SK-N-MC (cell line): ENCODE data around the gene STRIP2.
"Not testable (repeated sequence)": the region's sequence is repeated elsewhere in the genome, so short reads cannot be mapped to it uniquely, and the experiment has no call there.

Source experiments
- DNase-seq: peaks from one replicate; pipeline ENCODE4 v3.0.0-alpha.2; 2011; ENCODE audit warnings: low read depth, low spot score
- H3K27ac ChIP-seq: fragments of 200-600 bp; sonication (generic); 2 replicates; pipeline ENCODE4 v1.5.1; 2016; ENCODE audit warnings: mixed run types
- H3K36me3 ChIP-seq: fragments of 200-600 bp; sonication (generic); 2 replicates; pipeline ENCODE4 v1.6.1; 2017; ENCODE audit warnings: antibody characterized with exemption, low read length, mixed read lengths; ENCODE audit not compliant: insufficient read depth
- H3K4me3 ChIP-seq: fragments of 200-600 bp; sonication (generic); 2 replicates; pipeline ENCODE4 v1.5.1; 2016
- H3K9ac ChIP-seq: fragments of 200-600 bp; sonication (generic); 2 replicates; pipeline ENCODE4 v1.8.0; 2017; ENCODE audit warnings: mixed run types, mixed read lengths; ENCODE audit not compliant: insufficient read length
- H3K9me3 ChIP-seq: fragments of 200-600 bp; sonication (generic); 2 replicates; pipeline ENCODE4 v1.6.1; 2017; ENCODE audit warnings: low read depth, mild to moderate bottlenecking, antibody characterized with exemption, low read length, moderate library complexity, mixed read lengths
- EZH2 ChIP-seq: fragments of 200-600 bp; sonication (generic); IDR thresholded peaks from one replicate; pipeline ENCODE4 v1.6.1; 2017; ENCODE audit warnings: antibody characterized with exemption
- FOXP2 ChIP-seq: optimal IDR thresholded peaks from 2 replicates; pipeline ENCODE3; 2011; ENCODE audit warnings: mild to moderate bottlenecking, moderate library complexity; ENCODE audit not compliant: insufficient read depth; ENCODE audit errors: extremely low read length, control extremely low read depth
- POLR2AphosphoS5 ChIP-seq: IDR thresholded peaks from 2 replicates; pipeline ENCODE4 v1.6.1; 2012; ENCODE audit warnings: mild to moderate bottlenecking, low read depth, low read length, borderline replicate concordance

The STRIP2 gene

GRCh38 chr7:129434675-129435318, 565 bp downstream of the STRIP2 start:
- Histone ChIP-seq H3K9me3 (no peaks in the 10 kb centered on the region), H3K27ac (no peak overlapping the region), H3K4me3 (peak overlapping the region; percentile 79), H3K36me3 (no peaks in the 10 kb centered on the region), H3K9ac (peak overlapping the region; percentile 72)
- TF ChIP-seq FOXP2 = no peak
- no peak for DNase-seq

DNA sequence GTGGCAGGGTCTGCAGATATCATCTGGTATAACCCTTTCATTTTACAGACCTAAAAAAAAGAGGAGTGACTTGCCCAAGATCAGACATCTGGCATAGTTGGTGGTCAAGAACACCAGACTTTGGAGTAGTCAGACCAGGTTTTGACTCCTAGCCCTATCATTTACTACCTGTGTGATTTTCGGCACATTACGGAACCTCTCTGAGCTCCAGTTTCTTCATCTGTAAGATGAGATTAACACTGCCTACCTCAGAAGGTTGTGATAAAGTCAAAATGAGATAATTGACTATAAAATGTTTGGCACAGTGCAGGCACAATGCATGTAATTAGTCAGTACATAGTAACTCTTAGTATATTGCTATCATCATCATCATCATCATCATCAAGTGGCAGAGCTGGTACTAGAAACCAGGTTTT, 1.2 kb downstream of the STRIP2 start:
- Histone ChIP-seq H3K36me3 (no peaks in the 10 kb centered on the region), H3K4me3 (no peak overlapping the region), H3K27ac (no peak overlapping the region), H3K9me3 (no peaks in the 10 kb centered on the region), H3K9ac (no peak overlapping the region)
- TF ChIP-seq EZH2 (no peak), FOXP2 (no peak), POLR2AphosphoS5 (no peak)
- DNase-seq = no peak

- no peaks in the 10 kb centered on the region for H3K9me3 ChIP-seq
- no peak for DNase-seq
- no peak overlapping the region for H3K9ac ChIP-seq
- H3K27ac ChIP-seq = no peak overlapping the region
- TF ChIP-seq FOXP2 (no peak), POLR2AphosphoS5 (no peak), EZH2 (no peak)
- H3K36me3 ChIP-seq = no peaks in the 10 kb centered on the region
- H3K4me3 ChIP-seq = no peak overlapping the region
Measured at GRCh38 chr7:129436335-129436923, 2.2 kb downstream of the STRIP2 start.

GRCh38 chr7:129437190-129437589, 3.0 kb downstream of the STRIP2 start:
- TF ChIP-seq FOXP2 = no peak
- TF ChIP-seq POLR2AphosphoS5 = no peak
- no peak for TF ChIP-seq EZH2
- Histone ChIP-seq H3K36me3 (no peaks in the 10 kb centered on the region), H3K9ac (no peak overlapping the region), H3K27ac (no peak overlapping the region), H3K4me3 (no peak overlapping the region), H3K9me3 (no peaks in the 10 kb centered on the region)
- DNase-seq = no peak

DNA sequence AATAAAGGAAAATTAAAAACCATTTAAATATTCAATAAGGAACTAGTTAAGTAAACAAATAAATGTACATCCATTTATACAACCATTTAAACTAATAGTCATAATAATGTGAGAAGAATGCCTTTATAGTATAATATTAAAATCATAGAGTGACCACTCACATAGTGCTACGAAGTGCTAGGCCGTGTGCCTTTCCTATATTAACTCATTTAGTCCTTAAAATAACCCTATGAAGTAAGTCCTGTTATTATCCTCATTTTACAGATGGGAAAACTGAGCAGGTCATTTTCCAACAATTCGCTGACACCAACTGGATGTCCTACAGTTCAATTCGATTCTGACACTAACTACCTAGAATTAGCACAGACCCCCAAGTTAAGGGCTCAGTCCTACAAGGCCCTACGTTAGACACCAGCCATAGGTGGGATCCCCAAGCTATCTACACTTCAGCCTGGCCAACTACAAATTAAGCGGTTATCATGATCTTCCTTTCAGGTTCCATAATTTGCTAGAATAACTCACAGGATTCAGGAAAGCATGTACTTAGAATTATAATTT, 4.1 kb downstream of the STRIP2 start:
- TF ChIP-seq EZH2 (no peak), FOXP2 (no peak), POLR2AphosphoS5 (no peak)
- H3K27ac ChIP-seq = no peak overlapping the region
- H3K36me3 ChIP-seq = no peaks in the 10 kb centered on the region
- no peak for DNase-seq
- H3K9me3 ChIP-seq = no peaks in the 10 kb centered on the region
- H3K9ac ChIP-seq = no peak overlapping the region
- no peak overlapping the region for H3K4me3 ChIP-seq

DNA sequence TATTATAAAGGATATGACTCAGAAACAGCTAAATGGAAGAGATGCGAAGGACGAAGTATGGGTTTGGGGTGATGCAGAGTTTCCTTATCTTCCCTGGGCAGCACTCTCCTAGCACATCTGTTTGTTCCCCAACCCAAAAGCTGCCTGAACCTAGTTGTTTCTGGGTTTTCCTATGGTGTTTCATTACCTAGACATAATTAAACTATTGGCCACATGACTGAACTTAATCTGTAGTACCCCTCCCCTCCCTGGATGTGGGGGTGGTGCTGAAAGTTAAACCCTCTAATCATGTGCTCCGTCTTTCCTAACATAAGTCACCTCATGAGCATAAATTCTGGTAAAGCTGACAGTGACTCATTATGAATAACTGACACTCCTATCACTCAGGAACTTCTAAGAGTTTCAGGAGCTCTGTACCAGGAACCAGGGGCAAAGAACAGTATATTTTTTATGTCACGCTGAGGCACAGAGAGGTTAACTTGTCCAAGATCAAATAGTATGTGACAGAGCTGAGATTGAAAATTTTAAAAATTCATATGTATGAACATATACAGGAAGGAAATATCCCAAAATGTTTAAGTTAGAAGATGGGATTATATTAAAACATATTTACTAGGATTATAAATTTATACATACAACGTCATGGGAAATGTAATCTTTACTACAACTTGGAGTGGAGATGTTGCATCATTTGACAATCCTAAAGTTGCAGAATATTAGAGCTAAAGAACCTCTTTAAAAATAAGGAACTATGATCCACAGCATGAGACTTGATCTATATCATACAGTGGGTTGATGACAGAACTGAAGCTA, 4.8 kb downstream of the STRIP2 start:
- Histone ChIP-seq H3K4me3 (no peak overlapping the region), H3K36me3 (no peaks in the 10 kb centered on the region), H3K9me3 (no peaks in the 10 kb centered on the region), H3K9ac (no peak overlapping the region), H3K27ac (peak overlapping the region; percentile 12; the same call in 1 of the 2 replicates)
- TF ChIP-seq FOXP2 (no peak), EZH2 (no peak), POLR2AphosphoS5 (no peak)
- DNase-seq = no peak

GRCh38 chr7:129439963-129440625, 5.9 kb downstream of the STRIP2 start:
- no peak for DNase-seq
- Histone ChIP-seq H3K27ac (no peak overlapping the region), H3K4me3 (no peak overlapping the region), H3K9me3 (no peaks in the 10 kb centered on the region), H3K36me3 (no peaks in the 10 kb centered on the region), H3K9ac (no peak overlapping the region)
- TF ChIP-seq FOXP2 (no peak), POLR2AphosphoS5 (no peak), EZH2 (no peak)

- H3K4me3 ChIP-seq = no peak overlapping the region
- TF ChIP-seq EZH2 = no peak
- TF ChIP-seq POLR2AphosphoS5 = no peak
- no peak for TF ChIP-seq FOXP2
- H3K9me3 ChIP-seq = no peaks in the 10 kb centered on the region
- no peak for DNase-seq
- no peak overlapping the region for H3K27ac ChIP-seq
- no peak overlapping the region for H3K9ac ChIP-seq
- H3K36me3 ChIP-seq = no peaks in the 10 kb centered on the region
Measured at GRCh38 chr7:129443612-129444011, 9.4 kb downstream of the STRIP2 start.

- not testable (repeated sequence) for H3K36me3 ChIP-seq, H3K9me3 ChIP-seq, H3K9ac ChIP-seq, H3K27ac ChIP-seq, DNase-seq, H3K4me3 ChIP-seq
Measured at GRCh38 chr7:129444776-129445175, 10.5 kb downstream of the STRIP2 start.

DNA sequence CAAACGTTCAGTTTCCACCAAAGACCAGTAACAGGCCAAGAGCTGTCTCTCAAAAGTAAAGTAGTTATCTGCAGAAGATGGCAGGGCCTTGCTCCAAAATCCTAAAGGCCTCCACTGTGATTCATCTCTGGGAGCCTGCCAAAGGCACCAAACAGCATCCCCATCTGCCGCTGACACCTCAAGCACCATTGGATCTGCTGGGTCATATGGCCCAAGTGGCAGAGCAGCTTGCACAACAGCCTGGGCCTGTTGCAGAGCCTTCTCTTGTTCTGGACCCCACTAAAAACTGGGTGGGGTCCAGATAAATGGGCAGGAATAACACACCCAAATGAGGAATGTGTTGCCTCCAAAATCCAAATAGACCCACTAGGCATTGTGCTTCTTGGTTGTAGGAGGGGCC, 12.7 kb downstream of the STRIP2 start:
- H3K4me3 ChIP-seq, H3K9me3 ChIP-seq, H3K9ac ChIP-seq, H3K27ac ChIP-seq, DNase-seq, H3K36me3 ChIP-seq: not testable (repeated sequence)

DNA sequence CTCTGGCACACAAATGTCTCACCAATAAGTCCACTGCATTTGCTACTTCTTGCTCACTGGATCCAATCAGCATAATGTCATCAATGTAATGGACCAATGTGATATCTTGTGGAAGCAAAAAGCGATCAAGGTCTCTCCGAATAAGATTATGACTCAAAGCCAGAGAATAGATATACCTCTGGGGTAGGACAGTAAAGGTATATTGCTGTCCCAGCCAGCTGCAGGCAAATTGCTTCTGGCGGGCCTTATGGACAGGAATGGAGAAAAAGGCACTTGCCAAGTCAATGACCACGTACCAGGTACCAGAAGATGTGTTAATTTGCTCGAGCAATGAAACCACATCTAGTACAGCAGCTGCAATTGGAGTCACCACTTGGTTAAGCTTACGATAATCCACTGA, 13.2 kb downstream of the STRIP2 start:
- not testable (repeated sequence) for H3K9me3 ChIP-seq, H3K27ac ChIP-seq, H3K9ac ChIP-seq, H3K36me3 ChIP-seq, DNase-seq, H3K4me3 ChIP-seq
